ENCODE results near the gene SPRED3. TPM values are rescaled to one million over a fixed set of nuclear protein-coding genes. Genes with fewer than 3 reads are reported as not detected.

SPRED3 gene
- polyA plus RNA-seq, 1 donor from 2014 or later: 4.9 TPM

GRCh38 chr19:38389101-38389925, 816 bp downstream of the SPRED3 start:
- H3K4me3 ChIP-seq (ENCODE audit: low read length): peak overlapping the region; percentile 98
- no peaks in the 10 kb centered on the region for H3K9me2 ChIP-seq (ENCODE audit: insufficient read depth, low read length)
- TF ChIP-seq RAD21 (conservative IDR thresholded peaks at IDR 0.05) (peak; percentile 25), EZH2 (IDR thresholded peaks at IDR 0.05; ENCODE audit: borderline replicate concordance, insufficient read depth, low read length, poor library complexity, severe bottlenecking) (no peak), SMC3 (conservative IDR thresholded peaks at IDR 0.05; ENCODE audit: poor library complexity) (peak; percentile 29), MXI1 (conservative IDR thresholded peaks at IDR 0.05; ENCODE audit: poor library complexity, severe bottlenecking) (peak; percentile 59), POLR2AphosphoS5 (IDR thresholded peaks at IDR 0.05) (peak; percentile 79), TAF1 (IDR thresholded peaks at IDR 0.05; ENCODE audit: low read depth) (peak; percentile 95), REST (IDR thresholded peaks at IDR 0.05; ENCODE audit: borderline replicate concordance) (peak; percentile 97), EP300 (conservative IDR thresholded peaks at IDR 0.05; ENCODE audit: poor library complexity, severe bottlenecking) (peak; percentile 42)
- TF ChIP-seq, protein P1, sequence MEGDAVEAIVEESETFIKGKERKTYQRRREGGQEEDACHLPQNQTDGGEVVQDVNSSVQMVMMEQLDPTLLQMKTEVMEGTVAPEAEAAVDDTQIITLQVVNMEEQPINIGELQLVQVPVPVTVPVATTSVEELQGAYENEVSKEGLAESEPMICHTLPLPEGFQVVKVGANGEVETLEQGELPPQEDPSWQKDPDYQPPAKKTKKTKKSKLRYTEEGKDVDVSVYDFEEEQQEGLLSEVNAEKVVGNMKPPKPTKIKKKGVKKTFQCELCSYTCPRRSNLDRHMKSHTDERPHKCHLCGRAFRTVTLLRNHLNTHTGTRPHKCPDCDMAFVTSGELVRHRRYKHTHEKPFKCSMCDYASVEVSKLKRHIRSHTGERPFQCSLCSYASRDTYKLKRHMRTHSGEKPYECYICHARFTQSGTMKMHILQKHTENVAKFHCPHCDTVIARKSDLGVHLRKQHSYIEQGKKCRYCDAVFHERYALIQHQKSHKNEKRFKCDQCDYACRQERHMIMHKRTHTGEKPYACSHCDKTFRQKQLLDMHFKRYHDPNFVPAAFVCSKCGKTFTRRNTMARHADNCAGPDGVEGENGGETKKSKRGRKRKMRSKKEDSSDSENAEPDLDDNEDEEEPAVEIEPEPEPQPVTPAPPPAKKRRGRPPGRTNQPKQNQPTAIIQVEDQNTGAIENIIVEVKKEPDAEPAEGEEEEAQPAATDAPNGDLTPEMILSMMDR (IDR thresholded peaks at IDR 0.05; ENCODE audit: poor library complexity, severe bottlenecking): peak; percentile 43
- peaks cover 14% of the 10 kb centered on the region for H3K79me2 ChIP-seq (replicated peaks; ENCODE audit: insufficient read depth, low read length)
- no peaks in the 10 kb centered on the region for H4K20me1 ChIP-seq (ENCODE audit: insufficient read depth)
- H3K36me3 ChIP-seq (ENCODE audit: insufficient read depth, low read length): peaks cover 6% of the 10 kb centered on the region
- H3K27me3 ChIP-seq (ENCODE audit: insufficient read depth, low read depth, low read length): no peaks in the 10 kb centered on the region
- H2AFZ ChIP-seq (ENCODE audit: low read depth, low read length): peak overlapping the region; percentile 62
- H3F3A ChIP-seq (ENCODE audit: insufficient read depth, low read length, poor library complexity, severe bottlenecking): no peaks in the 10 kb centered on the region
- H3K4me2 ChIP-seq (ENCODE audit: low read length): peak overlapping the region; percentile 53
- H3K27ac ChIP-seq (ENCODE audit: low read length): peak overlapping the region; percentile 100
- H3K9me3 ChIP-seq (ENCODE audit: low read length): no peaks in the 10 kb centered on the region
- peak overlapping the region; percentile 100 for H3K9ac ChIP-seq (ENCODE audit: low read length)

DNA sequence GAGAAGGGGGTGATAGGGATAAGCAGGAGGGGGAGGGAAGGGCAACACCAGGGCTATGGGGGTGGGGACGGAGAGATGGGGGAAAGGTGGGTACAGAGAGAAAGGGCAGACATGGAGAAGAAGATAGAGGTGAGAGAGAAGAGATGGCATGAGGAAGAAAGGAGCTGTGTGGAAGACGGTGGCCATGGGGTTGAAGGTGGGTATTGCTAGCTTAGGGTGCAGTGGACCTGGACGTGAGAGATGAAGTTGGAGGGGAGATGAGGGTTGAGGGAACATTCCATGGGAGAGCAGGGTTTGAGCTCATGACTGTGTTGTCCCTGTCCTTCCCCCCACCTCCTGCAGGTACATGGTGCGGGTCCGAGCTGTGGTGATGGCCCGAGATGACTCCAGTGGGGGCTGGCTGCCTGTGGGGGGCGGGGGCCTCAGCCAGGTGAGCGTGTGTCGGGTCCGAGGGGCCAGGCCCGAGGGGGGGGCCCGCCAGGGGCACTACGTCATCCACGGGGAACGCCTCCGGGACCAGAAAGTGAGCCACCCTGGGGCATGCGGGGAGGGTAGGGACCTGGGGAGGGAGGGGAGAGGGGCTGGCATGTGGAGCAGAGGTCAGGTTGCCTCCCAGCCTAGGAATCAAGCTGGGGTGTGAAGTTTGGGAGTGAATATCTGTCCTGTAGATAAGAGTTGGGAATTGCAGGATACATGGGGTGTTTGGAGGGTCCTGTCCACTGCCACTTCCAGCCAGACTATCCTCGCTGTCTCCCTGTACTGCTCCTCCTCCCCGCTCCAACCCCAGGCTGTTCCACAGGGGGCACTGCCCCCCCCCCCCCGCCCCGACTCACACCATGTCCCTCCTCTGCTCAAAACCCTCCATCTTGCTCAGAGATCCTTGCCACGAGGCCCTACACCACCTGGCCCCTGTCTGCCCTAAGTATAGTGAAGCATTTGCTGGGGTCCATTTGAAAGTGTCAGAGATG, 1.7 kb downstream of the SPRED3 start:
- no peaks in the 10 kb centered on the region for H3K9me2 ChIP-seq (ENCODE audit: insufficient read depth, low read length)
- H3F3A ChIP-seq (ENCODE audit: insufficient read depth, low read length, poor library complexity, severe bottlenecking): no peaks in the 10 kb centered on the region
- H2AFZ ChIP-seq (ENCODE audit: low read depth, low read length): no peak overlapping the region
- H3K27me3 ChIP-seq (ENCODE audit: insufficient read depth, low read depth, low read length): no peaks in the 10 kb centered on the region
- H3K36me3 ChIP-seq (ENCODE audit: insufficient read depth, low read length): peaks cover 6% of the 10 kb centered on the region
- peaks cover 14% of the 10 kb centered on the region for H3K79me2 ChIP-seq (replicated peaks; ENCODE audit: insufficient read depth, low read length)
- H3K9ac ChIP-seq (ENCODE audit: low read length): peak overlapping the region; percentile 100
- TF ChIP-seq REST (IDR thresholded peaks at IDR 0.05; ENCODE audit: borderline replicate concordance) (no peak), EP300 (conservative IDR thresholded peaks at IDR 0.05; ENCODE audit: poor library complexity, severe bottlenecking) (no peak), MXI1 (conservative IDR thresholded peaks at IDR 0.05; ENCODE audit: poor library complexity, severe bottlenecking) (no peak), SMC3 (conservative IDR thresholded peaks at IDR 0.05; ENCODE audit: poor library complexity) (no peak), POLR2AphosphoS5 (IDR thresholded peaks at IDR 0.05) (no peak), RAD21 (conservative IDR thresholded peaks at IDR 0.05) (no peak), EZH2 (IDR thresholded peaks at IDR 0.05; ENCODE audit: borderline replicate concordance, insufficient read depth, low read length, poor library complexity, severe bottlenecking) (no peak)
- TF ChIP-seq, protein P1 (IDR thresholded peaks at IDR 0.05; ENCODE audit: poor library complexity, severe bottlenecking): no peak
- H4K20me1 ChIP-seq (ENCODE audit: insufficient read depth): no peaks in the 10 kb centered on the region
- peak overlapping the region; percentile 98 for H3K4me3 ChIP-seq (ENCODE audit: low read length)
- H3K4me2 ChIP-seq (ENCODE audit: low read length): peak overlapping the region; percentile 60
- H3K27ac ChIP-seq (ENCODE audit: low read length): peak overlapping the region; percentile 100
- H3K9me3 ChIP-seq (ENCODE audit: low read length): no peaks in the 10 kb centered on the region

All from neural cell (in vitro differentiated cells).